A549 treated with CpdA at 1 μM for 4 hours (cell line): Measurements from ENCODE around the gene C20orf96. TPM values are rescaled to one million over a fixed set of nuclear protein-coding genes. Genes with fewer than 3 reads are reported as not detected.

Experiments used
- total RNA-seq: library from RNA; stranded (reverse); fragments of 200-300 nt; extraction: Qiagen RNA extraction; gene quantifications from 5 replicates; pipeline ENCODE4 v1.2.3, GENCODE V29; 2022; ENCODE audit warnings: low read depth

C20orf96 gene, protein sequence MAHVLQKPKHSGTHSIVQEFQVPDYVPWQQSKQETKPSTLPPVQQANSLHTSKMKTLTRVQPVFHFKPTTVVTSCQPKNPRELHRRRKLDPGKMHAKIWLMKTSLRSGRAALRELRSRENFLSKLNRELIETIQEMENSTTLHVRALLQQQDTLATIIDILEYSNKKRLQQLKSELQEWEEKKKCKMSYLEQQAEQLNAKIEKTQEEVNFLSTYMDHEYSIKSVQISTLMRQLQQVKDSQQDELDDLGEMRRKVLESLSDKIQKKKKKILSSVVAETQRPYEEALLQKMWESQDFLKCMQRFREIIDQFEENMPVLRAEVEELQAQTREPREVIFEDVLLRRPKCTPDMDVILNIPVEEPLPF
- 10.5 to 11.8 TPM (median 10.9 TPM) in 5 replicates for total RNA-seq

DNA sequence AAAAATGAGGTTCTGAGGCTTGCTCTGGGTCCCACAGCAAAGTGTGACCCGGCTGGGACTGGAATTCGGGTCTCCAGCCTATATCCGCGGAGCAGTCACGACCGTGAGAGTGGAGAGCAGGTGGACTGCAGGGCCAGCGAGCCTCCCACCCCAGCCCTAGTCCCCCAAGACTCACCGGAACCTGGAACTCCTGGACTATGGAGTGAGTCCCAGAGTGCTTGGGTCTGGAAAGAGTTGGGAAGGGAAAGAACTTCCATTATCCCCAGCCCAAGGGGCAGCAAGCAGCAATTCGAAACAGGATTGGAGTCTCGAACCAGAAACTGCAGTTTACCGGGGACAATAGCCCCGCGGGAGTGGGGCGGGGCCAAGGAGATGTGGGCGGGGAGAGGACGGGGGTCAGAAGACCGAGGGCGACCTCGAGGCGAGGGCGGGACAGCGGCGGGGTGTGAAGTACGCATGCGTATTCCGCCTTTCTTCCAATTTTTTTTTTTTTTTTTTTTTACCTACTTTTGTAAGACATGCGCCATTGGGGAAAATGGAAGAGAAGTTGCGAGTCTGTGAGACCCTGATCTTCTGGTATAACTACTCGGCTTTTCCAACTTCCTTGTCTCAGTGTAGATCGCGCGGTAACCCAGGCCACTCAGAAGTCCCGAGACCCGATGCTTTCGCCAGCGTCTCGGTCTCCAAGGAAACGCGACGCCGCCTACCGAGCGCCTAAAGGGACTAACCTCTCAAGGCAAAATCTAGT, at the start of gene C20orf96:
TSS of gene C20orf96 (minus strand) at position 667 of the 748 bp plus-strand sequence. CDS start at position 527, 140 bp downstream.

DNA sequence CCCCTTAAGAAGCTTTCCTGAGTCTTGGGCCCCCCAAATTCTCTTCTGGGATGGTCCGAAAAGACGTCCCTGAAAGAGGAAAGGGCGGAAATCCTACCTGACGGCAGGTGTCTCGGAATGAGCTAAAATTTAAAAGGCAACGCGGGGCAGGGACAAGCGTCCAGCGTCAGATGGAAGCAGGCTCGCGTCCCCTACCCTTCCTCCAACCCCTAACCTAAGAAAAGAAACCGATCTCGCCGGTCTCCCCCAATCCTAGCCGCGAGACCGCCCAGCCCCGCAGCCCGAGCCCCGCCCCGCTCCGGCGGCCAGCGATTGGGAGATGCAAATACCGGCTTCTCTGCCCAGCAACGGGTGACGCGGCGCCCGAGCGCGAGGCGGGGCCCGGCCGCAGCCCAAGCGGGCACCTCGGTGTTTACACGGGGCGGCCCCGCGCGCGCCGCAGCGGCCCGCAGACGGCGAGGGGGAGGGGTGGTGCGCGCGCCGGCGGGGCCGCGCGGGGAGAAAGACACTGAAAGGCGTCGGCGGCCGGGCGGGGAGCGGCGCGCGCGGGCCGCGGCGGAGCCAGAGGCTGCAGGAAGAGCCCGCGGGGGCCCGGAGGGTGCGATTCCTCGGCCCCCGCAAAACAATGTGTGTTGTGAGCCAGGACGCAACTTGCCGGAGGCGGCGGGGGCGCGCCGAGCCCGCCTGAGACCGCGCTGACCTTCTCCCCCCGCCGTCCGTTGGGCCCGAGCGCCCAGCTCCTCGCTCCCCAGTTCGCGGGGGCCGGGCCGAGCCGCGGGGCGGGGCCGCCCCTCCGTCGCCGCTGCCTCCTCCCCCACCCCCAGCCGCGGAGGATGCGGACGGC, 34.7 kb upstream of the C20orf96 start, which contains the start of gene SOX12:
TSS of gene SOX12 (plus strand) at position 508 of the 844 bp plus-strand sequence. CDS start 373 bp downstream, outside the sequence.

DNA sequence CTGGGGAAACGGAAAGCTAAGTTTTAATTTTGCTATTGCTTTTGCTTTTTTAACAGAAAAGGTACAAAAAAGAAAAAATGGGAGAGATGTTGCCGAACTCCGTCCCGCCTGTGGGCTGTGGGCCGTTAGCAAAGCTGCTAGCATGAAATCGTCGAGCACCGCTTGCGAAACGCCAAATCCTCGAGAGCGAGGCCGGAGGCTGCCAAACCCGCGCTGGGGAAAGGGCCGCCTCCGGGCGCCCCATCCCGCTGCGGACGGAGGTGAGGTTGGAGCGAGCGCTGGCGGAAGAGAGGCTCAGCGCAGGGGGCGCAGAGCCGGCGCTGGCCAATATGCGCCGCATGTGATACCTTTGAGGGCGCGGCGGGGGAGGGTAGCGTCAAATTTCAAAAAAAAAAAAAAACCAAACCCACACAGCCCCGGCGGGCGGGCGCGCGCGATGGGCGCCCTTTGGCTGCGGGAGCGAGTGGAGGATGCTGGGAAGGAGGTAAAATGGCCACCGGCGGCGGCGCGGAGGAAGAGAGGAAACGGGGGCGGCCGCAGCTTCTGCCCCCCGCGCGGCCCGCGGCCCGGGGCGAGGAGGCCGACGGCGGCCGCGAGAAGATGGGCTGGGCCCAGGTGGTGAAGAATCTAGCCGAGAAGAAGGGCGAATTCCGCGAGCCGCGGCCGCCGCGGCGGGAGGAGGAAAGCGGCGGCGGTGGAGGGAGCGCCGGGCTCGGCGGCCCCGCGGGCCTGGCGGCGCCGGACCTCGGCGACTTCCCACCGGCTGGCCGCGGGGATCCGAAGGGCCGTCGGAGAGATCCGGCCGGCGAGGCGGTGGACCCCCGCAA, 6.8 kb upstream of the C20orf96 start, which contains the start of gene ZCCHC3:
TSS of gene ZCCHC3 (plus strand) at position 473 of the 827 bp plus-strand sequence. CDS start at position 490, 17 bp downstream.

DNA sequence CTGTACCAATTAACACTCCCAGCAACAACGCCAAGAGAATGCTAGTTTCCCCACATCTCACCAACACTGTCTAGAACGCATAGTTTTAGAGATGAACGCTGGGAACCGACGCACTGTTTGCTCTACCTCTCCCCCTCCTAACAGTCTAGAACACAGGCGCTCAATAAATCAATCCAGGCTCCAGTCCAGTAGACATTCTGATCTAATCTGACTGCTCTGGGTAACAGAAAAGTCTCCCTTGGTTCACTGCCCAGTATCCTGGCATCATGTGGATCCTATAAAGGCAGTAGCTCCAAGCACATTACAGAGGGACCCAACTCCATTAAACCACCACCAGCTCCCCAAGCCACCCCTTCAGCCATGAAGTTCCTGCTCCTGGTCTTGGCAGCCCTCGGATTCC, 33.1 kb downstream of the C20orf96 start, which contains the start of gene DEFB132:
TSS of gene DEFB132 (plus strand) at position 306 of the 400 bp plus-strand sequence. CDS start at position 361, 55 bp downstream.

DNA sequence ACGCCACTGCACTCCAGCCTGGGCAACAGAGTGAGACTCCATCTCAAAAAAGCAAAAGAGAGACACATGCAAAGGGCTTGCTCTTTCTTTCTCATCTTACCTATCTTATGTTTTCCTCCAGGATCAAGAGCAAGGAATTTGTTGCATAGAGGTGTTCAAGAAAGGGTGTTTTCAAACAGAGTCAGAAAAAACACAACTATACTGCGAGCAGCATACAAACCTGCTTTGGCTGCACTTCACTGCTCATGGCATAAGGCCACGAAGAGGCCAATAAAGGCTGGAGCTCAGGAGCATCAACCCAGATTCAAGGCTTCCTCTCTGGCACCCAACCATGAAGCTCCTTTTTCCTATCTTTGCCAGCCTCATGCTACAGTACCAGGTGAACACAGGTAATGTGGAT, 63.6 kb downstream of the C20orf96 start, which contains the start of gene DEFB129:
TSS of gene DEFB129 (plus strand) at position 301 of the 400 bp plus-strand sequence. CDS start at position 332, 31 bp downstream.

Other genes with a start within 250 kb of the C20orf96 start
- gene DEFB125, start 203.1 kb downstream of the C20orf96 start, total RNA-seq, result not detected in 5 replicates
- not detected in 5 replicates for gene DEFB126, start 148.2 kb downstream of the C20orf96 start, total RNA-seq
- gene DEFB127, start 133.3 kb downstream of the C20orf96 start, total RNA-seq, result not detected in 5 replicates
- not detected in 5 replicates for gene DEFB128, start 101.0 kb downstream of the C20orf96 start, total RNA-seq
- not detected in 5 replicates for gene DEFB129, start 63.5 kb downstream of the C20orf96 start, total RNA-seq
- not detected in 5 replicates for gene DEFB132, start 33.0 kb downstream of the C20orf96 start, total RNA-seq
- 18.6 to 22.8 TPM (median 20.8 TPM) in 5 replicates for gene ZCCHC3, start 6.8 kb upstream of the C20orf96 start, total RNA-seq
- 17.3 to 28.9 TPM (median 27.9 TPM) in 5 replicates for gene SOX12, start 34.8 kb upstream of the C20orf96 start, total RNA-seq
- gene NRSN2, start 56.4 kb upstream of the C20orf96 start, total RNA-seq, result 56.4 to 63.1 TPM (median 60.3 TPM) in 5 replicates
- gene TRIB3, start 90.0 kb upstream of the C20orf96 start, total RNA-seq, result 40.2 to 53.1 TPM (median 51.9 TPM) in 5 replicates
- gene RBCK1, start 117.5 kb upstream of the C20orf96 start, total RNA-seq, result 105 to 149 TPM (median 141 TPM) in 5 replicates
- 33.0 to 37.0 TPM (median 35.0 TPM) in 5 replicates for gene TBC1D20, start 171.8 kb upstream of the C20orf96 start, total RNA-seq